KBM-7 (cell line): ENCODE measurements around the gene TADA2B.

Experiments
- DNase-seq: peaks from one replicate; pipeline ENCODE4 v3.0.0-alpha.2; 2015
- in situ Hi-C: fragments of 300-500 bp; cut with MboI; formaldehyde crosslinking; loops from 2 replicates; pipeline ENCODE4 v1.14.3; 2020; ENCODE audit warnings: low sequenced_read_pairs, low pct_unique_long_range_greater_than_20kb, mixed read lengths

TADA2B gene

DNA sequence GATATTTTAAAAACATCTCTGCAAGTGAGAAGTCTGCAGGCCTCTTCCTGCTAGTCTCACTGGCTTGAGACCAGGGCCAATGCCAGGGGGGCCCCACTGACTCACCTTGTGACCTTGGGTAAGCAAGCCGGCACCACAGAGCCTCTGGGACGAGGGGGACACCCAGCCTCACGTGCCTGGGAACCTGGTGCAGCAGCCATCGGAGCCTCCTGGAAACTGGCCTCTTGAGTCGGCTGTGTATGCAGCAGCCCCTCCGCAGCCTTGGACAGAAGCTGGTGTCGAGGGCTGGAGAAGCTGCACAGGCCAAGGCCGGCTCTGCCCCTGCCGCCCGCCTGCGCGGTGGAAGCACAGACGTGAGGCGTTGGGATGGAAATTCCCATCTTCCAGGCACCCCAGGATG lies 8.7 kb downstream of the TADA2B start:
- in situ Hi-C loops: no loop called here
- DNase-seq: no peak

DNA sequence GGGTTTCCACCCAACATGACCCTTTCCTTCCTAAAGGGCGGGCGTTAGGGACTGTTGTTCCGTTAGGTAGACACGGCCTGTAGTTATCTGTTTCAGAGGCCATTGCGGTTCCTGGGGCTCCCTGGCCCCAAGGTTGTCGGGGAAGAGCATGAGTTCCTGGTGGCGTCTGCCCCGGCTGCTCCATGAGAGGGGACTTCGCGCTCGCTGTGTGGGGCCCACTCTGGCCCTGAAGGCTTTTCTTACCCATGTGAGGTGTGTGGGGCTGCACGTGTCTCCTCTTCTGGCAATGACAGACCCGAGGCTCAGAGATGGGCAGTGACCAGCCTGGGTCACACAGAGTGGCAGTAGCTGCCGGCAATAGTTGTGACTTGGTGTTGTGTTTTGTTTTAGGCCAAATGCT lies 9.1 kb downstream of the TADA2B start:
- DNase-seq: no peak
- in situ Hi-C loops: no loop called here

DNA sequence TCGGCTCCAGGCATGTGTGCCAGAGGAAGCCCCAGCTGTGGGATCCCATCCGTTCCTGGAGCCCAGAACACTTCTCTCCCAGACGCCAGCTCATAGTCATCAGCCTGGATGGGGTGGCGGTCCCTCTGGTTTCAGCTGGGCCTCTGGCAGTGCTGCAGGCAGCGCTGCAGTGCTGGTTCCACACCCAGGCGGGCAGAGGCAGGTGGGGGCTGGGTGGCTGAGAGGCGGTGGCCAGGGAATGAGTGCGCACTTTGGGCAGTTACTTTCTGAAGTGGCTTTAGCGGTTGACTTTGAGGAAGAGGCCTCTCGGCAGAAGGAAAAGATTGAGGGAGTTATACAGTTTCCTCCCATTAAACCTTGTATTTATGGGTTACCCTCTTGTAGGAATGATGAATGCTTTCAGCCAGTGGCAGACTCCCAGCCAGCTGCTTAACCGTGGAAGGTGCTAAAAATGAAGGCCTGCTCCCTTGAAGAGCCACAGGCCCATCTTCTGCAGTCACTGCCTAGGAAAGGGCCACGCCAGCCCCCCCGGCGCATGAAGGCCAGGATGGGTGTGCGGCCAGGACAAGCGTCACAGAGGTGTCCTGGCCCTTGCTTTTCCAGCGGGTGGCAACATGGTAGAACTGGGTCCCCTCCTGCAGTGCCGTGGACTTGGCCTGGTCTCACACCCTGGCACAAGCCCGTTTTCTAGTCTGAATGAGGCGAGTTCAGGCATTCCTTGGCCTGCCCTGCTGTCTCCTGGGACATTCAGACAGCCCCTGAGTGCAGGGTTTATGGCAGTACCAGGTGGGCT lies 9.9 kb downstream of the TADA2B start:
- in situ Hi-C loops: no loop called here
- peak; percentile 81 for DNase-seq

DNA sequence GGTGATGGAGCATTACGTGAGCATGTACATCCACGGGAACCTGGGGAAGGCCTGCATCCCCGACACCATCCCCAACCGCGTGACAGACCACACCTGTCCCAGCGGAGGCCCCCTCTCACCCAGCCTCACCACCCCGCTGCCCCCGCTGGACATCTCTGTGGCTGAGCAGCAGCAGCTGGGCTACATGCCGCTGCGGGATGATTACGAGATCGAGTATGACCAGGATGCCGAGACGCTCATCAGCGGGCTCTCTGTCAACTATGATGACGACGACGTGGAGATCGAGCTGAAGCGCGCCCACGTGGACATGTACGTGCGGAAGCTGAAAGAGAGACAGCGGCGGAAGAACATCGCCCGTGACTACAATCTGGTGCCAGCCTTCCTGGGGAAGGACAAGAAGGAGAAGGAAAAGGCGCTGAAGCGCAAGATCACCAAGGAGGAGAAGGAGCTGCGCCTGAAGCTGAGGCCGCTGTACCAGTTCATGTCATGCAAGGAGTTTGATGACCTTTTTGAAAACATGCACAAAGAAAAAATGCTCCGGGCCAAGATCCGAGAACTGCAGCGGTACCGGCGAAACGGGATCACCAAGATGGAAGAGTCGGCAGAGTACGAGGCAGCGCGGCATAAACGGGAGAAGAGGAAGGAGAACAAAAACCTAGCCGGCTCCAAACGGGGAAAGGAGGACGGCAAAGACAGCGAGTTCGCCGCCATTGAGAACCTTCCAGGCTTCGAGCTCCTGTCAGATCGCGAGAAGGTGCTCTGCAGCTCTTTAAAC lies 11.1 kb downstream of the TADA2B start:
- in situ Hi-C loops: no loop called here
- no peak for DNase-seq

DNA sequence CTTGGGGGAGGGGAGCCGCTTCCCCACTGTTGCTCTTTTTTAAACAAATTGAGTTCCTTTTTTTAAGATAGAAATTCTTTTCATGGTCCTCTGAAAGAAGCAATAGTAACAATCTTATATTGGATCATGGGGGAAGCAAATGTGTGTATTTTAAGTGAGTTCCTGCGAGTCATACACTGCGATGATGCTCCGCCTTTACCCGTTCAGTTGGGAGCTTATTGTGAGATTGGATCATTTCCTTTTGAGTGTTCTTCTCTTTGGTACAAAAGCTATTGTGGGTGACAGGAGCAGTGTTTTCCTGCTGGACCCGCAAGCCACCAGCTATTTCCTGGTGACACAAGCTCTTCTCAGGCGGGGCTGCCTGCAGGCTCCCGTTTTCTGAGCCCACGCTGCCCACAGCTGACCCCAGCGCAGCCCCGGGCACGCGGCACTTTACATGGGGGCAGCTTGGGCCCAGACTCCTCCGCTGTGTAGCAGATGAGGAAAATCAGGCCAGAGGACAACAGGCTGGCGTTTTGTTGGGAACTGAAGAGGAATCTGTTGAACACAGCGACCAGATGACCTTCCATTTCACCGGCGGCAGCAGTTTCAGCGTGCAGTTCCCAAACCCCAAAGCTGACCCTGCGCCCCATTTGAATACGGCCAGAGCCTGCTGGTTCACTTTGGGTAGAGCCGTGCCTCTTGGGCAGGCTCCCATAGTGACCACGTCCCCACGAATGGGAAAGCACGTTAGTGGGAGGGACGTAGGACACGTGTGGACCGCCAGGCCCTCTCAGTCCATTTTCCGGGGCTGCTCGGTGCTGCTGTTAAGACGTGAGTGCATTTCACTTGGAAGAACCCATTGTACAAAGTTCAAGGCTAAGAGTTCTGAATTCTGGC lies 12.2 kb downstream of the TADA2B start:
- in situ Hi-C loops: no loop called here

DNA sequence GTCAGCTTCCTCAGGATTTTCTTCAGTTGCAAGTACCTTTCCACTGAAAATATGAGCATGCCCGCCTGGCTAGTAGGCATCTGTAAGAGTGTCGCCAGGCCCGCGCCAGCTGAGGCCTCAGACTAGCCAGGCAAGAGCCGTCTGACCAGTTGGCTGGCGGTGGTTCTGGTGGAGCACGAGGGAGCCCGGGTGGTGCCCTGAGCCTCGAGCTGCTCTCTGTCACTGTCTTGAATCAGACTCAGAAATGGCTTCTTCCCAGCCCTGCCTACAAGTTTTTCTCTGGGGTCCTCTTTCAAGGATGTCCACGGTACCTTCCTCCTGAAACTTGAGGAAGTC lies 12.8 kb downstream of the TADA2B start:
- in situ Hi-C loops: no loop called here
- no peak for DNase-seq

More for the DNA sequence above, 12.2 kb downstream of the TADA2B start:
- no peak for DNase-seq

DNA sequence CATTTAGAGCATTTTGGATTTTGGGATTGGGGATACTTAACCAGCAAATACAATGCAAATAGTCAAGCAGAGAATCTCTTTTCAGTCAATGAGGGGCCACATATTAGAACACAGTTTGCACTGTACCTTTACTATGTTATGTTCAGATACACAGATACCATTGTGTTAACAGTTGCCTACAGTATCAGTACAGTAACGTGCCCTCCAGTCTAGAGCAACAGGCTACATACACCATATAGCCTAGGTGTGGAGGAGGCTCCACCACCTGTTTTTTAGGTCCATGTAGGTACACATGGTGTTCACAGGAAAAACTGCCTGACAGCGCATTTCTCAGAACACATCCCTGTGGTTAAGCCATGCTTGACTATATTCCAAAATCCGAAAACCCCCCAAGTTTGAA lies 15.6 kb downstream of the TADA2B start:
- in situ Hi-C loops: no loop called here
- DNase-seq: no peak

DNA sequence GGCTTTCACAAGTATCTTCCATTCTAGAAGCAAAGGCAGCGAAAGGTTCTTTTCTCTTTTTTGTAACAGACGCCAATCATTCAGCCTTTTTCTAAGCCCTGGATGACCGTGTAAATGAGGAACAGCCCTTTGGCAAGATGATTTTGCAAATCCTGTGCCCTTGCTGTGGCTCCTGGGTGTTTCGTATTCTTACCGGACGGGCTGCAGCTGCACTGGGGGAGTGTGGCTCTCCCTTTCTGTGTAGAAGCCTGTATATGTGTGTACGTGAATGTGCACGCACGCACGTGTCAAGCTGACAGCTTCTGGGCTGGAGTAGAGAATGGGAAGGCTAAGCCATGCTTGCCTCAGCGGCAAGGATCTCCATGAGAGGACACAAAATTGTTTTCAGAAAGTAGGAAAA lies 16.5 kb downstream of the TADA2B start:
- in situ Hi-C loops: no loop called here
- DNase-seq: no peak

DNA sequence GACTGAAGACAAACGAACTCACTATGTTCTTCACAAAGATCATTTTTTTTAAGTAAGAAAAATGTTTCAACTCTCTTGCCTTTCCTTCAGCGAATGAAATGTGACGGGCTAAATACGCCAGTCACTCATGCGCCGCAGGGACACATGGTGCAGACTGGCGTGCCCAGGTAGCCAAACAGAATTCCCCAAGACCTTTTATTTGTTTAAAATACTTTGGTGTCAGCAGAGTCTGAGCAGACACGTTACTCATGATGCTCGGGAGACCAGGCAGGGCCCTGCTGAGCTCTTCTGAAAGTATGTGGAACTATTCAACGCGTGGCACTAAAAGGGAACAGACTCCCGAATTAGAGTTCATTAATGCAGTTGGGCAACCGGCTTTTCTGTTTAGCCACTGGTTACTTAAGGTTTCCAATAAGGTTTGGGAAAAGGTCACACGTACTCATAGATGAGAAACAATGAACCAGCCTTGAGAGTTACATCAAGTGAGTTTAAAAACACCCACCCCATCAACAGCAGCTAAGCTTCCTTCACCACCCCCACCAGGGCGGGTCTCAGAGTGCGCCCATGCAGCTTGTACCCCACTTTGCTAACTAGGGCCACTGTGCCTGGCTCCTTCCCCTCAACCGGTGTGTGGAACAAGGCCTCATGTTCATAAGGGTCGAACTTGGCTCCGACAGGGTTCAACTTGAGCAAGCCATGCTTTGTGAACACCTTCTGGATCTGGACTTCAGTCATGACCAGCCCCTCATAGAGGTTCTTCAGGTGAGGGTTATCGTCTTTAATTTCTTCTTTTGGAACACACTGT lies 17.4 kb downstream of the TADA2B start:
- in situ Hi-C loops: no loop called here

DNA sequence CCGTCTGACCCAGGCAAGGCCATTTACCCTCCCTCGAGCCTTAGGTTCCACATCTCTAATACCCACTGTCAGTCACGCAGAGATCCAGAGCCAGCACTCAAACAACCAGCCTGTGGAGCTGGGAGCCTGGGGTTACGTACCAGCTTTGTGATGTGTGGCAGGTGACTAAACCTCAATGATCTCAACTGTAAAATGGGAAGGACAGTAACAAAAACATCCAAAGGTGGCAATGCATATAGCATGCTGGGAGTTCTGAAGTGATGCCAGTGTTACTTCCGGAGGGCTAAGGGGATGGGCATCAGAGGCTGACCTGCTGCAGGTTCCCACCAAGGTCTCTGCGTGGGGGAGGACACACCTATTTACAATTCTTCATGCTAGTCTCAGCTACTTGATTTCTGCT lies 18.6 kb downstream of the TADA2B start:
- in situ Hi-C loops: no loop called here
- no peak for DNase-seq

More for the DNA sequence above, 17.4 kb downstream of the TADA2B start:
- DNase-seq: no peak

DNA sequence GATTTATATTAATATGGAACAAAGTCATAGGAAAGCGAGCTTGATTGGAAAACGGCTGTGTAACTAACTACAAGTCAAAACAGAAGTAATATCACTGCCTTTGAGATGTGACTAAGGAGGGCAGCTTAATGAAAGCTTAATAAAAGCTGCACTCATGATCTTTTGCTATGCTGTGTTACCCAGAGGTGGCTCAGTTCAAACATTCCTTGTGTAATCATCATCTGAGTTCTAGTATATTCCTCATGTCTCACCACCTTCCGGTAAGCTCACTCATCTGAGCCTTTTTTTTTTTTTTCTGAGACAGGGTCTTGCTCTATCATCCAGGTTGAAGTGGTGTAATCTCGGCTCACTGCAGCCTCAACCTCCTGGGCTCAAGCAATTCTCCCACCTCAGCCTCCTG lies 19.6 kb downstream of the TADA2B start:
- in situ Hi-C loops: no loop called here
- no peak for DNase-seq

DNA sequence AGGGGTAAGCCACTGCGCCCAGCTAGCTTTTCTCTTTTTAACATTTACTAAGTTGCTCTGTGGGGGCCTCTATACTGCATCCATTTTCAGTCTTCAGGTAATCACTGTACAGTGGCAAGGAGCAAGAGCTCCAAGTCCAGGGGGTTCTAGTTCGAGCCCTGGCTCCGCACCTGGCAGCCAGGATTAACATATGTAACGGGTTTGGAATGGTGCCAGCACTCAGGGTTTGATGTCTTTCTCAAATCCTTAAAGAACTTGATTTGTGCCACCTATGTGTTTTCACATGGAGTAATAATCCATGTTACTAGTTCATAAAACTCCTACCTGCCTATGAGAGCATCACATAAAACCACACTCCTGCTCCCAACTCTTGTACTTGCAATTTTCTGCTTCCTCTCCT lies 20.2 kb downstream of the TADA2B start:
- in situ Hi-C loops: no loop called here
- no peak for DNase-seq

DNA sequence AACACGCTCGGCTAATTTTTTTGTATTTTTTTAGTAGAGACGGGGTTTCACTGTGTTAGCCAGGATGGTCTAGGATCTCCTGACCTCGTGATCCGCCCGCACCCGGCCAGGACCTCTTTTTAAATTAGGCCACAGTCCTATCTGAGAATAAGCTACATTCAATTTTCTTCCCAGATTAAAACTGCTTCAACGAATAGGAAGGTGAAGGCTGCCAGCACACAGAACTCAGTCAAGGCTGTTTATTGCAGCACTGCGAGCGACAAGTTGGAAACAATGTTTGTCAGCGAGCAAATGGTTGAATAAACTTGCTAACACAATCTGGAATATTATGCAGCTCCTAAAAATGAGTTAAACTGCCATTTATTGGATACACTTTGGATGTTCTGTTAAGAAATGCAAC lies 22.8 kb downstream of the TADA2B start:
- DNase-seq: no peak
- in situ Hi-C loops: no loop called here

DNA sequence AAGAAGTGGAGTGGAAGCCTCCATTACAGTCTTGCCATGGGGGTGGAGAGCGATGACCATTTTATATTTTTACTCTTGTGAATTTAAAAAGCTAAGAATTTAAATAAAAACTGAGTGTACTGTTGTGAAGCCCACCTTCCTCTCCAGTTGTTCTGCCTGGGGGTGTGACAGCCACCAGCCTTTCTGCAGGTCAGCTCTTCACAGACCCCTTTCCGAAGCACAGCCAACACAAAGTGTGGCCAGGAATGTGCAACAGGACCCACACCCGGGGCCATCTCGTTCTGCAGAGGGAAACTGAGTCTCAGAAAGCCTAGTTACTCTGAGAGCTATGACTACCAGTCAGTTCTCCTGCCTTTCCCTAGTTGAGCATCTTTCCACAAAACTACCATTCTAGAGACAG lies 23.3 kb downstream of the TADA2B start:
- in situ Hi-C loops: no loop called here
- DNase-seq: no peak

DNA sequence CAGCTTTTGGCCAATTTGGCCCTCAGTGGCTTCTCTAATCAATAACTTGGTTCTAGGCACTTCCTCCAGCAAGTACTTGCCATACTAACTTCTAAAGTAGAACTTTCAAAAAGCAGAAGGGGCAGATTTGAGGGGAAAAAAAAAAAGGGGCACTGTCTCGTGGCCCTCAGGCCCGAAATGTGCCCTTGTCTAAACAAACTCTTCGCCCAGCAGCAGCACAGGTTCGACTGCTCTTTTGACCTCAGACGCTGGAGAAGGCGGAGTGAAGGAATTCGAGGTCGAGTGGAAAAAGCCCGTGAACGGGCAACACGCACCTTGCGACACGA lies 23.9 kb downstream of the TADA2B start:
- peak; percentile 47 for DNase-seq
- in situ Hi-C loops: no loop called here

DNA sequence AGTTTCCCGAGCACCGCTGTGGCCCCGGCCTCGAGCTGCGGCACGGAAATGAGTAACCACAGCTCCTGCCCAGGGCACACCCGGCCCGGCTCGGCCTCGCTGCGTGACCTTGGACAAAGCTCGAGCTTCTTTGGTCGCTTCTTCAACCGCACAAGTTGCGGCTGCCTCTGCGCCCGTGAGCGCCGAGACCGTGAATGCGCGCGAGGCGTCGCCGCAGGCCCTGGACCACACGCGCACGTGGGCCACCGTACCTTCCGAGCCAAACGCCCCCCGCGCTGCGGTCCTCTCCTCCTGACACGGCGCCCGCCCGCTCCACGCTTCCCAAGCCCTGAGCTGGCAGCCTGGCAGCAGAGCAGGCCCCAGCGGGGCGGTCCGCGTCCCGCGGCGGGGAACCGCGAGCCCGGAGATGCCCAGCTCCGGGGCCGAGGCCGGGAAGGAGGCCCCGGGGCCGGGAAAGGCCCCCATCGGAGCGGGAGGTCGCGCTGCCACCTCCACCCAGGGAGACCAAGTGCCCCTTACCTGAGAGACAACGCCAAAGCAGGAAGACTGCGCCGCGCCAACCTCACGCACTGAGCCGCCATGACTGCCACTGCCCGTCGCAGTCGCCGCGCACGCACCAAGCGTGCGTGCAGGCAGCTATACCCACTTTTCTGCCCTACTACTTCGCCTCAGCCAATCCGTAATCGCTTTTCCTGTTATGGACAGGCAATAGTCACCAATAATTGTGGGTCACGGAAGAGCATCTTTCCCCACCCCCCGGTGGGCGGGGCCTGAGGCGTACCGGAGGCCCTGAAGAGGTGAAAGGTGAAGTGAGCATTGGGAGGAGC lies 24.5 kb downstream of the TADA2B start, which contains the start of gene GRPEL1:
Gene GRPEL1 (minus strand): TSS at position 613 of the 827 bp plus-strand sequence. CDS start 32 bp downstream, at position 581.
- DNase-seq: peak; percentile 100
- in situ Hi-C loops: no loop called here

DNA sequence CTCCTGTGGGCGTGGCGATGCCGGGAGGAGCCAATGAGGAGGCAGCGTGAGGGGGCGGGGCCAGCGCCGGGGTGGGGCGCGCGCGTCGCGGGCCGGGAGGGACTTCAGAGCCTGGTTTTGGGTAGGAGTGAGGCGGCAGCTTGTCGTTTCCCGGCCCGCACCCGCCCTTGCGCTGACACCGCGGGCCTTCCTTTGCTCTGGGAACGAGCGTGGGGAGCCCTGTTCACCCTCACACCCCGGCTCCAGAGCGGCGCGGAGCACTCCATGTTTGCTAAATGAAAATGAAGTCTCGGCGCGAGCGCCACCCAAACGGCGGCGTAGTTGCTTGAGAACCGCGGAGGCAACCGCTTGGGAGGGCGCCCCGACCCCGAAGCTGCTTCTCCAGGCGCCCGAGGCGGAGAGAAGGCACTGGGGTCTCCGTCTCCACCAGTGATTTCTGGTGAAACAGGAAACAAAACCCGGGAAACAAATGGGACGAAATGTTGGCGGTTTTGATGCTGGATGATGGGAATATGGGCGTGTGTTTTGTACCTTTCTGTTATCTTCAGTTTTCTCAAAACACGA lies 25.2 kb downstream of the TADA2B start:
- in situ Hi-C loops: no loop called here
- no peak for DNase-seq

DNA sequence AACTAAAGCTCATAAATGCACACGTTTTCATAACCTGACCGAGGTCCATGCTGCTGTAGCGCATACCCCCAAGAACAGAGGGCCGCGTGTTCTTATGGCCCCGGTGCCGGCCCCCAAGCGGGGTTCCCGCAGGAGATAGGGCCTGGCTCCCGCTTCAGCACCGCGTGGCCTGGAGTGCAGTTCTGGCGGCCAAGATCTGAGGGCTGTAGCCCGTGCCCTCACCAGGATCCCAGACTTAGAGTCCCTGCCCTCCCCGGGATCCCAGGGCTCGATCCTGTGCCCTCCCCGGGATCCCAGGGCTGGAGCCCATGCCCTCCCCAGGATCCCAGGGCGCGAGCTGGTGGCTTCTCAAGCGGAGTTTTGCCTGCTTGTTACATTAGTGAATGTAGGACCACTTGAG lies 25.7 kb downstream of the TADA2B start:
- in situ Hi-C loops: no loop called here
- DNase-seq: no peak
